ENCODE results near the gene TUBGCP3. TPM values are rescaled to one million over a fixed set of nuclear protein-coding genes. Genes with fewer than 3 reads are reported as not detected.

Gene TUBGCP3
- total RNA-seq, 2 experiments from 2014 or later = 19.4 to 36.2 TPM

GRCh38 chr13:112483299-112483698 lies 104.7 kb downstream of the TUBGCP3 start:
- no peaks in the 10 kb centered on the region for H3K9me3 ChIP-seq (ENCODE audit: low read length)
- no peaks in the 10 kb centered on the region for H3K36me3 ChIP-seq (ENCODE audit: insufficient read depth, low read length)
- ChIA-PET CTCF (ENCODE audit: unreplicated experiment) (no interaction called here), POLR2A (no interaction called here)
- no peak overlapping the region for H3K27ac ChIP-seq (ENCODE audit: low read depth, low read length, poor library complexity, severe bottlenecking)
- DNase-seq (ENCODE audit: low spot score) = no peak
- H4K20me1 ChIP-seq (ENCODE audit: insufficient read depth, low read length) = no peaks in the 10 kb centered on the region
- H3K9me2 ChIP-seq (ENCODE audit: insufficient read depth, low read length) = no peaks in the 10 kb centered on the region
- no peak overlapping the region for H2AFZ ChIP-seq (ENCODE audit: low read length)
- intact Hi-C loops (cut with micrococcal nuclease; ENCODE audit: unreplicated experiment) = loop anchor here (10.0 kb wide), 1 partner anchor 122 kb away; no protein-coding TSS in a partner anchor
- no peak overlapping the region for H3K4me3 ChIP-seq (ENCODE audit: low read depth, low read length, poor library complexity, severe bottlenecking)
- H3K4me1 ChIP-seq (ENCODE audit: insufficient read depth, low read length, poor library complexity, severe bottlenecking) = no peaks in the 10 kb centered on the region
- no peak for TF ChIP-seq EZH2phosphoT487 (IDR thresholded peaks at IDR 0.05; ENCODE audit: borderline replicate concordance, low read depth, low read length)
- TF ChIP-seq CTCF (conservative IDR thresholded peaks at IDR 0.05; ENCODE audit: low read length) = no peak
- no TSS peak for BruUV-seq (replicated peaks)
- H3K79me2 ChIP-seq (ENCODE audit: insufficient read depth, low read depth, low read length) = no peaks in the 10 kb centered on the region
- H3K4me2 ChIP-seq (ENCODE audit: low read length) = no peak overlapping the region

DNA sequence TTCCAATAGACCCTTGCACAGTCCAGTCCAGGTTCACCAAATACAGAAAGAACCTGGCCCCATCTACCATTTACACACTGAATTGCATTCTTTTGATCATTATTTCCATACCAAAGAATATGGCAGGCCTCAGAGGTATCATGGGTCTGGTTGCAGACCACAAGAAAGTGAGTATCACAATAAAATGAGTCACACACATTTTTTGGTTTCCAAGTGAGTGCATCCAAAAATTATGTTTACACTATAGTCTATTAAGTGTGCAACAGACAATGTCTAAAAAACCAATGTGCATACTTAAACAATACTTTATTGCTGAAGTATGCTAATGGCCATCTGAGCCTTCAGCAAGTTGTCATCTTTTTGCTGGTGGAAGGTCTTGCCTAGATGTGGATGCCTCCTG lies 106.5 kb downstream of the TUBGCP3 start:
- Histone ChIP-seq H3K9me3 (ENCODE audit: low read length) (no peaks in the 10 kb centered on the region), H3K4me3 (ENCODE audit: low read depth, low read length, poor library complexity, severe bottlenecking) (no peak overlapping the region), H3K4me2 (ENCODE audit: low read length) (no peak overlapping the region), H3K36me3 (ENCODE audit: insufficient read depth, low read length) (no peaks in the 10 kb centered on the region), H4K20me1 (ENCODE audit: insufficient read depth, low read length) (no peaks in the 10 kb centered on the region), H3K9me2 (ENCODE audit: insufficient read depth, low read length) (no peaks in the 10 kb centered on the region), H3K79me2 (ENCODE audit: insufficient read depth, low read depth, low read length) (no peaks in the 10 kb centered on the region), H3K27ac (ENCODE audit: low read depth, low read length, poor library complexity, severe bottlenecking) (no peak overlapping the region), H3K4me1 (ENCODE audit: insufficient read depth, low read length, poor library complexity, severe bottlenecking) (no peaks in the 10 kb centered on the region), H2AFZ (ENCODE audit: low read length) (no peak overlapping the region)
- no TSS peak for BruUV-seq (replicated peaks)
- TF ChIP-seq CTCF (conservative IDR thresholded peaks at IDR 0.05; ENCODE audit: low read length) (no peak), EZH2phosphoT487 (IDR thresholded peaks at IDR 0.05; ENCODE audit: borderline replicate concordance, low read depth, low read length) (no peak)
- intact Hi-C loops (cut with micrococcal nuclease; ENCODE audit: unreplicated experiment) = loop anchor here (10.0 kb wide), 1 partner anchor 123 kb away; no protein-coding TSS in a partner anchor
- DNase-seq (ENCODE audit: low spot score) = no peak
- CTCF ChIA-PET (ENCODE audit: unreplicated experiment) = no interaction called here
- POLR2A ChIA-PET = no interaction called here

- no peak overlapping the region for H3K4me3 ChIP-seq (ENCODE audit: low read depth, low read length, poor library complexity, severe bottlenecking)
- H3K9me2 ChIP-seq (ENCODE audit: insufficient read depth, low read length) = no peaks in the 10 kb centered on the region
- H3K27ac ChIP-seq (ENCODE audit: low read depth, low read length, poor library complexity, severe bottlenecking) = no peak overlapping the region
- no peaks in the 10 kb centered on the region for H3K9me3 ChIP-seq (ENCODE audit: low read length)
- no peaks in the 10 kb centered on the region for H3K36me3 ChIP-seq (ENCODE audit: insufficient read depth, low read length)
- H3K4me2 ChIP-seq (ENCODE audit: low read length) = no peak overlapping the region
- no peaks in the 10 kb centered on the region for H4K20me1 ChIP-seq (ENCODE audit: insufficient read depth, low read length)
- BruUV-seq (replicated peaks) = no TSS peak
- no peaks in the 10 kb centered on the region for H3K4me1 ChIP-seq (ENCODE audit: insufficient read depth, low read length, poor library complexity, severe bottlenecking)
- no peak for TF ChIP-seq EZH2phosphoT487 (IDR thresholded peaks at IDR 0.05; ENCODE audit: borderline replicate concordance, low read depth, low read length)
- no peak for TF ChIP-seq CTCF (conservative IDR thresholded peaks at IDR 0.05; ENCODE audit: low read length)
- ChIA-PET CTCF (ENCODE audit: unreplicated experiment) (no interaction called here), POLR2A (no interaction called here)
- no peaks in the 10 kb centered on the region for H3K79me2 ChIP-seq (ENCODE audit: insufficient read depth, low read depth, low read length)
- intact Hi-C loops (cut with micrococcal nuclease; ENCODE audit: unreplicated experiment) = no loop called here
- H2AFZ ChIP-seq (ENCODE audit: low read length) = no peak overlapping the region
- DNase-seq (ENCODE audit: low spot score) = no peak
Measured at GRCh38 chr13:112479389-112479788, 108.6 kb downstream of the TUBGCP3 start.

Data from OCI-LY7 (cell line).